CD4-positive, alpha-beta T cell treated with Interleukin-15 for 1 hour (primary cell): Measurements from ENCODE around the gene ZNF185.
A peak's percentile ranks its signal among the peaks of the same experiment; 100 is the strongest.

Experiments used
- DNase-seq: peaks from one replicate; pipeline ENCODE4 v3.0.0-alpha.2; 2020

The ZNF185 gene

GRCh38 chrX:152918707-152919106 lies 20.8 kb downstream of the ZNF185 start:
- DNase-seq: no peak

GRCh38 chrX:152923599-152923998 lies 25.7 kb downstream of the ZNF185 start:
- DNase-seq: no peak

GRCh38 chrX:152925835-152926234 lies 28.0 kb downstream of the ZNF185 start:
- no peak for DNase-seq

GRCh38 chrX:152926279-152926678 lies 28.4 kb downstream of the ZNF185 start:
- DNase-seq: peak; percentile 35

GRCh38 chrX:152926923-152927322 lies 29.1 kb downstream of the ZNF185 start:
- DNase-seq: no peak

GRCh38 chrX:152927858-152928760 lies 30.2 kb downstream of the ZNF185 start:
- no peak for DNase-seq

GRCh38 chrX:152928761-152929400 lies 31.0 kb downstream of the ZNF185 start:
- DNase-seq: no peak

GRCh38 chrX:152929898-152930297 lies 32.0 kb downstream of the ZNF185 start:
- no peak for DNase-seq

GRCh38 chrX:152930516-152930915 lies 32.6 kb downstream of the ZNF185 start:
- DNase-seq: no peak

GRCh38 chrX:152932144-152932543 lies 34.3 kb downstream of the ZNF185 start:
- DNase-seq: no peak

- DNase-seq: no peak
Measured at GRCh38 chrX:152932598-152933175, 34.8 kb downstream of the ZNF185 start.

GRCh38 chrX:152936306-152936705 lies 38.4 kb downstream of the ZNF185 start:
- no peak for DNase-seq

GRCh38 chrX:152937236-152937635 lies 39.4 kb downstream of the ZNF185 start:
- no peak for DNase-seq

- DNase-seq: peak; percentile 94
Measured at GRCh38 chrX:152941328-152942076, 43.6 kb downstream of the ZNF185 start.

GRCh38 chrX:152942077-152942442 lies 44.2 kb downstream of the ZNF185 start:
- DNase-seq: no peak

- no peak for DNase-seq
Measured at GRCh38 chrX:152943826-152944225, 46.0 kb downstream of the ZNF185 start.

GRCh38 chrX:152945021-152945979 lies 47.4 kb downstream of the ZNF185 start:
- DNase-seq: no peak

GRCh38 chrX:152946681-152947080 lies 48.8 kb downstream of the ZNF185 start:
- no peak for DNase-seq
